ENCODE results near the gene ID3. TPM values are rescaled to one million over a fixed set of nuclear protein-coding genes. Genes with fewer than 3 reads are reported as not detected.

The ID3 gene
- total and polyA plus RNA-seq, 10 donors: 49.5 to 122 (median 71.6) TPM

DNA sequence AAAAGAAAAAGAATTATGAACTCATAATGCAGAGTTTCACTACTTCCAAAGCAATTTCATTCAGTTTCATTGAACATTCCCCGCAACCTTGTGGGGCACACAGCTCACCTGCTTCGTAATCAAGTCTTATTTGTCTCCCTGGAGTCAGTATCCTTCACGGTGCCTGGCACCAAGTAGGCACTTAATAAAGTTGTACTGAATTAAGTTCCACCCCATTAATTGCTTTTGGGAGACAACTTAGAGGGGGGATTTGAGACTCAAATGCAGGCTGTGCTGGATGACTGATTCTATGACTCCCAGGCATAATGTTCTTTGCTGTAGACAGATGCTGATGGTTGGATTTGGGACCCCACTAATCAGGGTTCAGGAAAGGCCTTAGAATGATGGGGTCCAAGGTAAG lies 6.5 kb upstream of the ID3 start:
- peaks cover 27 to 92% (median 51%) of the 10 kb centered on the region in 6 donors for H3K4me1 ChIP-seq
- H3K27me3 ChIP-seq (replicated peaks in 1 of 7): peaks cover 0 to 36% (median 0%) of the 10 kb centered on the region in 7 donors
- 94 to 96% (median 95%) methylated on average over 3 of the region's 3 CpGs for WGBS, 5 donors

DNA sequence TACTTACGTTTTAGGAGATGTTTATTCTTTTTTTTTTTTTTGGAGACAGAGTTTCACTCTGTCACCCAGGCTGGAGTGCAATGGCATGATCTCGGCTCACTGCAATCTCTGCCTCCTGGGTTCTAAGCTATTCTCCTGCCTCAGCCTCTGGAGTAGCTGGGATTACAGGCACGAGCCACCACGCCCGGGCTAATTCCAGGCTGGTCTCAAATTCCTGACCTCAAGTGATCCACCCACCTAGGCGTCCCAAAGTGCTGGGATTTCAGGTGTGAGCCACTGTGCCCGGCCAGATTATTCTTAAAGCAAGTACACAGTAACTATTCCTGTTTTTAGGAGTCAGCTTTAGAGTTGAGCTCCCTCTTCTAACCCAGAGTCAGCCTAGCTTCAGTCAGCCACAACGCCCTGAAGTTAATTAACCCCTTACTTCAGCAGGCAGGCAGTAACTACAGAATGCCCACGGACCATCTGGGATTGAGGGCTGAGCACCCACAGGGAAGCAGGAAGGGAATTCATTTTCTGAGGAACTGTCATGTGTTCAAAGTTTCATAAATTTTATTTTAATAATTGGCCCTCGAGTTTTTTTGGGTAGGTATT lies 5.3 kb upstream of the ID3 start:
- Histone ChIP-seq H3K9me3 (no peaks in the 10 kb centered on the region), H3K4me3 (no peak overlapping the region), H3K36me3 (no peaks in the 10 kb centered on the region), H3K27me3 (replicated peaks in 1 of 7) (peaks cover 0 to 34% (median 0%) of the 10 kb centered on the region in 7 donors), H3K4me1 (peaks cover 35 to 97% (median 61%) of the 10 kb centered on the region in 6 donors), H3K27ac (peak overlapping the region in 6 of 8 donors; percentile 3 to 96 (median 94))
- WGBS, 5 donors: 78 to 90% (median 87%) methylated on average over 10 of the region's 10 CpGs
- intact Hi-C loops (cut with DNase I; ENCODE audit: low total_unique reads): no loop called here
- TF ChIP-seq POLR2AphosphoS5 (IDR thresholded peaks at IDR 0.05): no peak
- no peak for TF ChIP-seq POLR2A (IDR thresholded peaks at IDR 0.05)
- TF ChIP-seq, protein P1, sequence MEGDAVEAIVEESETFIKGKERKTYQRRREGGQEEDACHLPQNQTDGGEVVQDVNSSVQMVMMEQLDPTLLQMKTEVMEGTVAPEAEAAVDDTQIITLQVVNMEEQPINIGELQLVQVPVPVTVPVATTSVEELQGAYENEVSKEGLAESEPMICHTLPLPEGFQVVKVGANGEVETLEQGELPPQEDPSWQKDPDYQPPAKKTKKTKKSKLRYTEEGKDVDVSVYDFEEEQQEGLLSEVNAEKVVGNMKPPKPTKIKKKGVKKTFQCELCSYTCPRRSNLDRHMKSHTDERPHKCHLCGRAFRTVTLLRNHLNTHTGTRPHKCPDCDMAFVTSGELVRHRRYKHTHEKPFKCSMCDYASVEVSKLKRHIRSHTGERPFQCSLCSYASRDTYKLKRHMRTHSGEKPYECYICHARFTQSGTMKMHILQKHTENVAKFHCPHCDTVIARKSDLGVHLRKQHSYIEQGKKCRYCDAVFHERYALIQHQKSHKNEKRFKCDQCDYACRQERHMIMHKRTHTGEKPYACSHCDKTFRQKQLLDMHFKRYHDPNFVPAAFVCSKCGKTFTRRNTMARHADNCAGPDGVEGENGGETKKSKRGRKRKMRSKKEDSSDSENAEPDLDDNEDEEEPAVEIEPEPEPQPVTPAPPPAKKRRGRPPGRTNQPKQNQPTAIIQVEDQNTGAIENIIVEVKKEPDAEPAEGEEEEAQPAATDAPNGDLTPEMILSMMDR (IDR thresholded peaks at IDR 0.05 in 8 of 11, conservative IDR thresholded peaks at IDR 0.05 in 3 of 11): no peak
- DNase-seq: no peak

More for the DNA sequence above, 6.5 kb upstream of the ID3 start:
- no peak for DNase-seq
- intact Hi-C loops (cut with DNase I; ENCODE audit: low total_unique reads): no loop called here
- H3K4me3 ChIP-seq: no peak overlapping the region
- peak overlapping the region in 4 of 8 donors; percentile 8 to 94 (median 16) for H3K27ac ChIP-seq
- no peaks in the 10 kb centered on the region for H3K9me3 ChIP-seq
- no peaks in the 10 kb centered on the region for H3K36me3 ChIP-seq
- no peak for TF ChIP-seq POLR2A (IDR thresholded peaks at IDR 0.05)
- TF ChIP-seq, protein P1 (IDR thresholded peaks at IDR 0.05 in 8 of 11, conservative IDR thresholded peaks at IDR 0.05 in 3 of 11): no peak
- no peak for TF ChIP-seq POLR2AphosphoS5 (IDR thresholded peaks at IDR 0.05)

DNA sequence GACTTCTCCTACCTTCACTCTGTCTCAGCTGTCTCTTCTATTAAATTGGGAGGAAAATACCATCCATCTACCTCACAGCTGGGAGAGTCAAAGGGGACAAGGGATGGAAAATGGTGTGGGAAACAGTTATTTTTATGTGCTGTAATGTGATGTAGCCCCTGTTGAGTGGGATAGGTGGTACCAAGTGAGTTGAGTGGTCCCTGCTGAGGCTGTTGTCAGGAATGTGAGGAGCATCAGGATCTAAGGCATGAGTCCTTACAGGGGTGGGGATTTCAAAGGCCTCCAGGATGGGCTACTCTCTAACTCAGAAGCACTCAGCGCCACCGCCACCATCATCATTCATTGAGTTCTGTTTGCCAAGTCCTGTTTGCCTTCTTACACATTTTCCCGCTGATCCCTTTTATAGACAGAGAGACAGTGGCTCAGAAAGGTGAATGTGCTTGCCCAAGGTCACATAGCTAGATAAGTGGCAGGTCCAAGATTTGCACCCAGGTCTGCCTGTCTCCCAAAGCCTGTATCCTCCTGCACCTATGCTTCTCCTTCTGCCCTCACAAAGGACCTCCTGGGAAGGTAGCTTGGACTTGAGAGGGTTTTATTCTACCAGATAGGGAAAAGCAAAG lies 4.6 kb upstream of the ID3 start:
- peaks cover 0 to 28% (median 0%) of the 10 kb centered on the region in 7 donors for H3K27me3 ChIP-seq (replicated peaks in 1 of 7)
- no peaks in the 10 kb centered on the region for H3K36me3 ChIP-seq
- 94 to 99% (median 97%) methylated on average over 3 of the region's 3 CpGs for WGBS, 5 donors
- peaks cover 33 to 97% (median 61%) of the 10 kb centered on the region in 6 donors for H3K4me1 ChIP-seq
- peak overlapping the region in 7 of 8 donors; percentile 91 to 96 (median 94) for H3K27ac ChIP-seq
- TF ChIP-seq POLR2A (IDR thresholded peaks at IDR 0.05) (no peak), POLR2AphosphoS5 (IDR thresholded peaks at IDR 0.05) (no peak)
- TF ChIP-seq, protein P1 (IDR thresholded peaks at IDR 0.05 in 8 of 11, conservative IDR thresholded peaks at IDR 0.05 in 3 of 11): no peak
- H3K9me3 ChIP-seq: no peaks in the 10 kb centered on the region
- no peak for DNase-seq
- no peak overlapping the region for H3K4me3 ChIP-seq
- intact Hi-C loops (cut with DNase I; ENCODE audit: low total_unique reads): no loop called here

DNA sequence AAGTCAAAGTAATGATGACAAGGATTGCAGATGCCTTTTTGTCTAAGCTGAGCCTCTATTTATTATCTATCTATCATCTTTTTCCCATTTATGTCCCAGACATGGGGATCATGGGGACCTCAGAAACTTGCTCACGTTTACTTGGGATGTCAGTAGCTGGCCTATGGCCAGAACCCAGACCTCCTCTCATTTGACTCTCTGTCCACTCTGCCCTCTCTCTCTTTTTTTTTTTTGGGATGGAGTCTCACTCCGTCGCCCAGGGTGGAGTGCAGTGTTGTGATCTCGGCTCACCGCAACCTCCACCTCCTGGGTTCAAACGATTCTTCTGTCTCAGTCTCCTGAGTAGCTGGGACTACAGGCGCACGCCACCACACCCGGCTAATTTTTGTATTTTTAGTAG lies 3.7 kb upstream of the ID3 start:
- no peak for DNase-seq
- Histone ChIP-seq H3K4me3 (no peak overlapping the region), H3K27me3 (replicated peaks in 1 of 7) (peaks cover 0 to 28% (median 0%) of the 10 kb centered on the region in 7 donors), H3K27ac (peak overlapping the region; percentile 35 to 96 (median 94)), H3K4me1 (peaks cover 29 to 97% (median 60%) of the 10 kb centered on the region in 6 donors), H3K9me3 (no peaks in the 10 kb centered on the region), H3K36me3 (no peaks in the 10 kb centered on the region)
- no peak for TF ChIP-seq POLR2A (IDR thresholded peaks at IDR 0.05)
- TF ChIP-seq POLR2AphosphoS5 (IDR thresholded peaks at IDR 0.05): no peak
- TF ChIP-seq, protein P1 (IDR thresholded peaks at IDR 0.05 in 8 of 11, conservative IDR thresholded peaks at IDR 0.05 in 3 of 11): no peak
- 79 to 85% (median 79%) methylated on average over 9 of the region's 9 CpGs for WGBS, 5 donors
- intact Hi-C loops (cut with DNase I; ENCODE audit: low total_unique reads): no loop called here
